K562 (cell line): Measurements from ENCODE around the gene CRPPA. TPM values are rescaled to one million over a fixed set of nuclear protein-coding genes. Genes with fewer than 3 reads are reported as not detected.

Source experiments
- IRF2 ChIP-seq: sonication (generic); formaldehyde crosslinking; IDR thresholded peaks from 2 replicates; pipeline ENCODE4 v1.8.1; 2022; ENCODE audit warnings: mild to moderate bottlenecking, missing genetic modification reagents
- KAT2B ChIP-seq: IDR thresholded peaks from one replicate; pipeline ENCODE4 v1.6.1; 2012; ENCODE audit warnings: low read depth, mild to moderate bottlenecking, control low read depth, inconsistent platforms, low read length, moderate library complexity
- KDM4B ChIP-seq, 2 experiments: fragments of 450-650 bp in 1 of 2; sonication (generic) in 1 of 2; IDR thresholded peaks; 2 replicates each; pipeline ENCODE4 v1.6.1; 2016 to 2017; ENCODE audit warnings: borderline replicate concordance in 2 of 2, antibody characterized with exemption in 1 of 2, low read depth in 1 of 2, mild to moderate bottlenecking in 1 of 2
- LARP7 ChIP-seq: fragments of 450-650 bp; IDR thresholded peaks from 2 replicates; pipeline ENCODE4 v1.6.1; 2016
- NCOR1 ChIP-seq: fragments of 450-650 bp; IDR thresholded peaks from 2 replicates; pipeline ENCODE4 v1.6.1; 2016; ENCODE audit warnings: mild to moderate bottlenecking, moderate library complexity
- TOE1 ChIP-seq, 2 experiments: fragments of 450-650 bp in 1 of 2; sonication (generic) in 1 of 2; formaldehyde crosslinking in 1 of 2; IDR thresholded peaks; 2 replicates each; pipeline versions ENCODE4 v1.7.1 to v1.8.0; 2016 to 2022; ENCODE audit warnings: borderline replicate concordance in 2 of 2, mild to moderate bottlenecking in 2 of 2, antibody characterized with exemption in 1 of 2, inconsistent platforms in 1 of 2, low read depth in 1 of 2, missing genetic modification reagents in 1 of 2, moderate library complexity in 1 of 2
- ZNF143 ChIP-seq: sonication (generic); formaldehyde crosslinking; IDR thresholded peaks from 2 replicates; pipeline ENCODE4 v1.9.0; 2022; ENCODE audit warnings: mild to moderate bottlenecking, missing genetic modification reagents
- polyA plus RNA-seq, 8 experiments: library from polyadenylated mRNA; depleted of rRNA in 4 of 8; stranded (reverse) in 5 of 8; unstranded in 3 of 8; fragments of >200 nt; fragmentation: Nextera tagmentation in 2 of 8; fragmentation: Illumina TruSeq in 1 of 8; extraction: Ambion mirVana in 2 of 8; extraction: Trizol in 1 of 8; gene quantifications; 2 replicates each; pipeline versions ENCODE4 v1.2.1 to v1.2.3, GENCODE V29; 2011 to 2014; ENCODE audit warnings: inconsistent platforms in 1 of 8, missing spikeins in 1 of 8
- total RNA-seq, 7 experiments: library from RNA; depleted of rRNA in 6 of 7; stranded (reverse); fragments of >200 nt in 6 of 7; fragmentation: Illumina TruSeq in 2 of 7; extraction: Trizol in 2 of 7; gene quantifications; 2 replicates each; pipeline versions ENCODE4 v1.2.1 to v1.2.3, GENCODE V29; 2011 to 2021; ENCODE audit warnings: low replicate concordance in 1 of 7
- TF ChIP-seq, protein P1 (sequence below): fragments of 250-450 bp; sonication (Bioruptor Pico); IDR thresholded peaks from 2 replicates; pipeline ENCODE4 v1.5.0; 2020; ENCODE audit warnings: mild to moderate bottlenecking, borderline replicate concordance
- TF ChIP-seq, protein P2 (sequence below): fragments of 450-650 bp; IDR thresholded peaks from 2 replicates; pipeline ENCODE4 v1.6.1; 2016
- TF ChIP-seq, protein P3 (sequence below): sonication (generic); formaldehyde crosslinking; IDR thresholded peaks from 2 replicates; pipeline ENCODE4 v1.5.0; 2020; ENCODE audit warnings: missing genetic modification reagents
- TF ChIP-seq, protein P4 (sequence below): sonication (generic); formaldehyde crosslinking; IDR thresholded peaks from 2 replicates; pipeline ENCODE4 v1.8.0; 2022; ENCODE audit warnings: mild to moderate bottlenecking, missing genetic modification reagents
- TF ChIP-seq, protein P5 (sequence below), 2 experiments: fragments of 450-650 bp; IDR thresholded peaks; 2 replicates each; pipeline ENCODE4 v1.6.1; 2018; ENCODE audit warnings: mild to moderate bottlenecking in 2 of 2, low read depth in 1 of 2; ENCODE audit not compliant: partially characterized antibody in 2 of 2
- TF ChIP-seq, protein P6 (sequence below): IDR thresholded peaks from 2 replicates; pipeline ENCODE4 v1.6.1; 2011; ENCODE audit warnings: borderline replicate concordance, low read depth, mild to moderate bottlenecking, moderate library complexity, low read length; ENCODE audit not compliant: insufficient read depth, poor library complexity, severe bottlenecking

The CRPPA gene
- total and polyA plus RNA-seq, 9 of the 15 experiments (the other 6 are each of a cell fraction or from before 2014, with no cell fraction given): 3.9 to 14.4 (median 7.8) TPM

DNA sequence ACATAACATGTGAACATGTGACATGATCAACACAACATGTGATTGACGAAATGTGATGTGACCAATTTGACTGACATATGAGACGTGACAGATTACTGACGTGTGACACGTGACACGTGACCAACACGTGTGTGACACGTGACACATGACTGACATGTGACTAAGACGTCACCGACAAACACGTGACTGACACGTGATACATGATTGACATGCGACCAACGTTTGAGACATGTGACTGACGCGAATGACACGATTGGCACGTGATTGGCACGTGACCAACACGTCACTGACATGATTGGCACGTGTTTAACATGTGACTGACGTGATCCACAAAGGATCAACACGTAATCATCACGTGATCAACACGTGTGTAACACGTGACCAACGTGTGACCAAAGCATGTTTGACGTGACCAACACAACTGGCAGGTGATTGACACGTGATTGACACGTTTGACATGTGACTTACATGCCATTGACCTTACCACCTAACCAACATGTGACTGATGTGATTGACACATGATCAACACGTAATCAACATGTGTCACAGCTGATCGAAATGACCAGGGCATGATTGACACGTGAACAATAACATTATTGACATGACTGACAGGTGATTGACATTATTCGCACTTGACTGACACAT lies 23.7 kb downstream of the CRPPA start (continued):
- TF ChIP-seq TOE1 (IDR thresholded peaks at IDR 0.05; ENCODE audit: borderline replicate concordance) (no peak), TOE1 (CRISPR knock-in tag; IDR thresholded peaks at IDR 0.05; ENCODE audit: borderline replicate concordance, low read depth) (peak; percentile 75; the same call in 1 of the 2 replicates), ZNF143 (CRISPR knock-in tag) (peak; percentile 1), IRF2 (CRISPR knock-in tag) (peak; percentile 63; the same call in 1 of the 2 replicates), KAT2B (no peak), KDM4B (IDR thresholded peaks at IDR 0.05; ENCODE audit: borderline replicate concordance in 2 of 2, low read depth in 1 of 2) (no peak), LARP7 (no peak), NCOR1 (no peak)
- TF ChIP-seq, protein P1, sequence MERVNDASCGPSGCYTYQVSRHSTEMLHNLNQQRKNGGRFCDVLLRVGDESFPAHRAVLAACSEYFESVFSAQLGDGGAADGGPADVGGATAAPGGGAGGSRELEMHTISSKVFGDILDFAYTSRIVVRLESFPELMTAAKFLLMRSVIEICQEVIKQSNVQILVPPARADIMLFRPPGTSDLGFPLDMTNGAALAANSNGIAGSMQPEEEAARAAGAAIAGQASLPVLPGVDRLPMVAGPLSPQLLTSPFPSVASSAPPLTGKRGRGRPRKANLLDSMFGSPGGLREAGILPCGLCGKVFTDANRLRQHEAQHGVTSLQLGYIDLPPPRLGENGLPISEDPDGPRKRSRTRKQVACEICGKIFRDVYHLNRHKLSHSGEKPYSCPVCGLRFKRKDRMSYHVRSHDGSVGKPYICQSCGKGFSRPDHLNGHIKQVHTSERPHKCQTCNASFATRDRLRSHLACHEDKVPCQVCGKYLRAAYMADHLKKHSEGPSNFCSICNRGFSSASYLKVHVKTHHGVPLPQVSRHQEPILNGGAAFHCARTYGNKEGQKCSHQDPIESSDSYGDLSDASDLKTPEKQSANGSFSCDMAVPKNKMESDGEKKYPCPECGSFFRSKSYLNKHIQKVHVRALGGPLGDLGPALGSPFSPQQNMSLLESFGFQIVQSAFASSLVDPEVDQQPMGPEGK: no peak
- TF ChIP-seq, protein P2, sequence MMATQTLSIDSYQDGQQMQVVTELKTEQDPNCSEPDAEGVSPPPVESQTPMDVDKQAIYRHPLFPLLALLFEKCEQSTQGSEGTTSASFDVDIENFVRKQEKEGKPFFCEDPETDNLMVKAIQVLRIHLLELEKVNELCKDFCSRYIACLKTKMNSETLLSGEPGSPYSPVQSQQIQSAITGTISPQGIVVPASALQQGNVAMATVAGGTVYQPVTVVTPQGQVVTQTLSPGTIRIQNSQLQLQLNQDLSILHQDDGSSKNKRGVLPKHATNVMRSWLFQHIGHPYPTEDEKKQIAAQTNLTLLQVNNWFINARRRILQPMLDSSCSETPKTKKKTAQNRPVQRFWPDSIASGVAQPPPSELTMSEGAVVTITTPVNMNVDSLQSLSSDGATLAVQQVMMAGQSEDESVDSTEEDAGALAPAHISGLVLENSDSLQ: peak; percentile 72
- TF ChIP-seq, protein P3, sequence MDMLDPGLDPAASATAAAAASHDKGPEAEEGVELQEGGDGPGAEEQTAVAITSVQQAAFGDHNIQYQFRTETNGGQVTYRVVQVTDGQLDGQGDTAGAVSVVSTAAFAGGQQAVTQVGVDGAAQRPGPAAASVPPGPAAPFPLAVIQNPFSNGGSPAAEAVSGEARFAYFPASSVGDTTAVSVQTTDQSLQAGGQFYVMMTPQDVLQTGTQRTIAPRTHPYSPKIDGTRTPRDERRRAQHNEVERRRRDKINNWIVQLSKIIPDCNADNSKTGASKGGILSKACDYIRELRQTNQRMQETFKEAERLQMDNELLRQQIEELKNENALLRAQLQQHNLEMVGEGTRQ (CRISPR knock-in tag): 0 out of 2 replicates have a peak, but pooled peaks have one; percentile 2
- TF ChIP-seq, protein P4, sequence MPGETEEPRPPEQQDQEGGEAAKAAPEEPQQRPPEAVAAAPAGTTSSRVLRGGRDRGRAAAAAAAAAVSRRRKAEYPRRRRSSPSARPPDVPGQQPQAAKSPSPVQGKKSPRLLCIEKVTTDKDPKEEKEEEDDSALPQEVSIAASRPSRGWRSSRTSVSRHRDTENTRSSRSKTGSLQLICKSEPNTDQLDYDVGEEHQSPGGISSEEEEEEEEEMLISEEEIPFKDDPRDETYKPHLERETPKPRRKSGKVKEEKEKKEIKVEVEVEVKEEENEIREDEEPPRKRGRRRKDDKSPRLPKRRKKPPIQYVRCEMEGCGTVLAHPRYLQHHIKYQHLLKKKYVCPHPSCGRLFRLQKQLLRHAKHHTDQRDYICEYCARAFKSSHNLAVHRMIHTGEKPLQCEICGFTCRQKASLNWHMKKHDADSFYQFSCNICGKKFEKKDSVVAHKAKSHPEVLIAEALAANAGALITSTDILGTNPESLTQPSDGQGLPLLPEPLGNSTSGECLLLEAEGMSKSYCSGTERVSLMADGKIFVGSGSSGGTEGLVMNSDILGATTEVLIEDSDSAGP (CRISPR knock-in tag): peak; percentile 59; the same call in 1 of the 2 replicates
- TF ChIP-seq, protein P5, sequence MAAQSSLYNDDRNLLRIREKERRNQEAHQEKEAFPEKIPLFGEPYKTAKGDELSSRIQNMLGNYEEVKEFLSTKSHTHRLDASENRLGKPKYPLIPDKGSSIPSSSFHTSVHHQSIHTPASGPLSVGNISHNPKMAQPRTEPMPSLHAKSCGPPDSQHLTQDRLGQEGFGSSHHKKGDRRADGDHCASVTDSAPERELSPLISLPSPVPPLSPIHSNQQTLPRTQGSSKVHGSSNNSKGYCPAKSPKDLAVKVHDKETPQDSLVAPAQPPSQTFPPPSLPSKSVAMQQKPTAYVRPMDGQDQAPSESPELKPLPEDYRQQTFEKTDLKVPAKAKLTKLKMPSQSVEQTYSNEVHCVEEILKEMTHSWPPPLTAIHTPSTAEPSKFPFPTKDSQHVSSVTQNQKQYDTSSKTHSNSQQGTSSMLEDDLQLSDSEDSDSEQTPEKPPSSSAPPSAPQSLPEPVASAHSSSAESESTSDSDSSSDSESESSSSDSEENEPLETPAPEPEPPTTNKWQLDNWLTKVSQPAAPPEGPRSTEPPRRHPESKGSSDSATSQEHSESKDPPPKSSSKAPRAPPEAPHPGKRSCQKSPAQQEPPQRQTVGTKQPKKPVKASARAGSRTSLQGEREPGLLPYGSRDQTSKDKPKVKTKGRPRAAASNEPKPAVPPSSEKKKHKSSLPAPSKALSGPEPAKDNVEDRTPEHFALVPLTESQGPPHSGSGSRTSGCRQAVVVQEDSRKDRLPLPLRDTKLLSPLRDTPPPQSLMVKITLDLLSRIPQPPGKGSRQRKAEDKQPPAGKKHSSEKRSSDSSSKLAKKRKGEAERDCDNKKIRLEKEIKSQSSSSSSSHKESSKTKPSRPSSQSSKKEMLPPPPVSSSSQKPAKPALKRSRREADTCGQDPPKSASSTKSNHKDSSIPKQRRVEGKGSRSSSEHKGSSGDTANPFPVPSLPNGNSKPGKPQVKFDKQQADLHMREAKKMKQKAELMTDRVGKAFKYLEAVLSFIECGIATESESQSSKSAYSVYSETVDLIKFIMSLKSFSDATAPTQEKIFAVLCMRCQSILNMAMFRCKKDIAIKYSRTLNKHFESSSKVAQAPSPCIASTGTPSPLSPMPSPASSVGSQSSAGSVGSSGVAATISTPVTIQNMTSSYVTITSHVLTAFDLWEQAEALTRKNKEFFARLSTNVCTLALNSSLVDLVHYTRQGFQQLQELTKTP (IDR thresholded peaks at IDR 0.05; ENCODE audit: low read depth in 1 of 2, partially characterized antibody in 2 of 2): no peak
- TF ChIP-seq, protein P6, sequence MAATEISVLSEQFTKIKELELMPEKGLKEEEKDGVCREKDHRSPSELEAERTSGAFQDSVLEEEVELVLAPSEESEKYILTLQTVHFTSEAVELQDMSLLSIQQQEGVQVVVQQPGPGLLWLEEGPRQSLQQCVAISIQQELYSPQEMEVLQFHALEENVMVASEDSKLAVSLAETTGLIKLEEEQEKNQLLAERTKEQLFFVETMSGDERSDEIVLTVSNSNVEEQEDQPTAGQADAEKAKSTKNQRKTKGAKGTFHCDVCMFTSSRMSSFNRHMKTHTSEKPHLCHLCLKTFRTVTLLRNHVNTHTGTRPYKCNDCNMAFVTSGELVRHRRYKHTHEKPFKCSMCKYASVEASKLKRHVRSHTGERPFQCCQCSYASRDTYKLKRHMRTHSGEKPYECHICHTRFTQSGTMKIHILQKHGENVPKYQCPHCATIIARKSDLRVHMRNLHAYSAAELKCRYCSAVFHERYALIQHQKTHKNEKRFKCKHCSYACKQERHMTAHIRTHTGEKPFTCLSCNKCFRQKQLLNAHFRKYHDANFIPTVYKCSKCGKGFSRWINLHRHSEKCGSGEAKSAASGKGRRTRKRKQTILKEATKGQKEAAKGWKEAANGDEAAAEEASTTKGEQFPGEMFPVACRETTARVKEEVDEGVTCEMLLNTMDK: no peak
